BLaER1 (cell line): Measurements from ENCODE around the gene PTPRG.

Source experiments
- H3K27ac ChIP-seq: shearing (Covaris generic); formaldehyde crosslinking; 2 replicates; pipeline ENCODE4 v1.8.1; 2022
- H3K27me3 ChIP-seq: shearing (Covaris generic); formaldehyde crosslinking; 2 replicates; pipeline ENCODE4 v1.8.1; 2022
- H3K36me3 ChIP-seq: shearing (Covaris generic); formaldehyde crosslinking; 2 replicates; pipeline ENCODE4 v1.8.1; 2022
- H3K4me1 ChIP-seq: shearing (Covaris generic); formaldehyde crosslinking; 2 replicates; pipeline ENCODE4 v1.8.1; 2022
- H3K4me2 ChIP-seq: shearing (Covaris generic); formaldehyde crosslinking; 2 replicates; pipeline ENCODE4 v1.8.1; 2022
- H3K4me3 ChIP-seq: shearing (Covaris generic); formaldehyde crosslinking; 2 replicates; pipeline ENCODE4 v1.8.1; 2022
- H3K9ac ChIP-seq: shearing (Covaris generic); formaldehyde crosslinking; 2 replicates; pipeline ENCODE4 v1.8.1; 2022
- H3K9me3 ChIP-seq: shearing (Covaris generic); formaldehyde crosslinking; 2 replicates; pipeline ENCODE4 v1.8.1; 2022
- H4K20me1 ChIP-seq: shearing (Covaris generic); formaldehyde crosslinking; 2 replicates; pipeline ENCODE4 v1.8.1; 2022
- Cebpa-rat ChIP-seq: shearing (Covaris generic); IDR thresholded peaks from 2 replicates; pipeline ENCODE4 v1.8.1; 2022

The PTPRG gene

GRCh38 chr3:62201438-62202035 lies 640.2 kb downstream of the PTPRG start:
- Histone ChIP-seq H3K4me3 (no peak overlapping the region), H4K20me1 (no peaks in the 10 kb centered on the region), H3K4me1 (no peaks in the 10 kb centered on the region), H3K36me3 (peaks cover 15% of the 10 kb centered on the region; the same call in 1 of the 2 replicates), H3K27ac (no peak overlapping the region), H3K27me3 (no peaks in the 10 kb centered on the region), H3K9ac (no peak overlapping the region), H3K4me2 (no peak overlapping the region), H3K9me3 (no peaks in the 10 kb centered on the region)
- no peak for TF ChIP-seq Cebpa-rat

GRCh38 chr3:62203152-62203551 lies 641.8 kb downstream of the PTPRG start:
- no peaks in the 10 kb centered on the region for H3K27me3 ChIP-seq
- no peak overlapping the region for H3K27ac ChIP-seq
- H3K36me3 ChIP-seq = peaks cover 16% of the 10 kb centered on the region; the same call in 1 of the 2 replicates
- H4K20me1 ChIP-seq = no peaks in the 10 kb centered on the region
- TF ChIP-seq Cebpa-rat = no peak
- H3K9me3 ChIP-seq = no peaks in the 10 kb centered on the region
- H3K4me2 ChIP-seq = no peak overlapping the region
- no peaks in the 10 kb centered on the region for H3K4me1 ChIP-seq
- no peak overlapping the region for H3K4me3 ChIP-seq
- no peak overlapping the region for H3K9ac ChIP-seq

GRCh38 chr3:62203561-62203960 lies 642.2 kb downstream of the PTPRG start:
- no peak for TF ChIP-seq Cebpa-rat
- H4K20me1 ChIP-seq = no peaks in the 10 kb centered on the region
- H3K36me3 ChIP-seq = peaks cover 16% of the 10 kb centered on the region; the same call in 1 of the 2 replicates
- no peak overlapping the region for H3K27ac ChIP-seq
- H3K4me1 ChIP-seq = no peaks in the 10 kb centered on the region
- no peak overlapping the region for H3K9ac ChIP-seq
- no peaks in the 10 kb centered on the region for H3K27me3 ChIP-seq
- no peaks in the 10 kb centered on the region for H3K9me3 ChIP-seq
- no peak overlapping the region for H3K4me3 ChIP-seq
- no peak overlapping the region for H3K4me2 ChIP-seq

- no peak overlapping the region for H3K27ac ChIP-seq
- H3K27me3 ChIP-seq = no peaks in the 10 kb centered on the region
- no peak overlapping the region for H3K4me2 ChIP-seq
- H3K4me1 ChIP-seq = no peaks in the 10 kb centered on the region
- H3K4me3 ChIP-seq = no peak overlapping the region
- H4K20me1 ChIP-seq = no peaks in the 10 kb centered on the region
- TF ChIP-seq Cebpa-rat = no peak
- no peaks in the 10 kb centered on the region for H3K9me3 ChIP-seq
- no peak overlapping the region for H3K9ac ChIP-seq
- H3K36me3 ChIP-seq = peaks cover 16% of the 10 kb centered on the region; the same call in 1 of the 2 replicates
Measured at GRCh38 chr3:62207197-62207596, 645.8 kb downstream of the PTPRG start.

- Histone ChIP-seq H4K20me1 (no peaks in the 10 kb centered on the region), H3K9ac (no peak overlapping the region), H3K4me3 (no peak overlapping the region), H3K27me3 (no peaks in the 10 kb centered on the region), H3K36me3 (peaks cover 11% of the 10 kb centered on the region; the same call in 1 of the 2 replicates), H3K9me3 (no peaks in the 10 kb centered on the region), H3K4me1 (no peaks in the 10 kb centered on the region), H3K4me2 (no peak overlapping the region), H3K27ac (no peak overlapping the region)
- TF ChIP-seq Cebpa-rat = no peak
Measured at GRCh38 chr3:62208385-62208784, 647.0 kb downstream of the PTPRG start.

GRCh38 chr3:62209101-62209500 lies 647.7 kb downstream of the PTPRG start:
- H3K4me3 ChIP-seq = no peak overlapping the region
- H3K27ac ChIP-seq = no peak overlapping the region
- no peak for TF ChIP-seq Cebpa-rat
- H4K20me1 ChIP-seq = no peaks in the 10 kb centered on the region
- H3K9ac ChIP-seq = no peak overlapping the region
- no peaks in the 10 kb centered on the region for H3K4me1 ChIP-seq
- no peaks in the 10 kb centered on the region for H3K27me3 ChIP-seq
- no peak overlapping the region for H3K4me2 ChIP-seq
- no peaks in the 10 kb centered on the region for H3K9me3 ChIP-seq
- H3K36me3 ChIP-seq = 0 out of 2 replicates have a peak, but pooled peaks cover 6% of the 10 kb centered on the region

GRCh38 chr3:62210011-62210410 lies 648.6 kb downstream of the PTPRG start:
- H3K9ac ChIP-seq = no peak overlapping the region
- TF ChIP-seq Cebpa-rat = no peak

GRCh38 chr3:62211675-62212429 lies 650.5 kb downstream of the PTPRG start:
- no peaks in the 10 kb centered on the region for H3K9me3 ChIP-seq

More at GRCh38 chr3:62210011-62210410, 648.6 kb downstream of the PTPRG start:
- H3K4me3 ChIP-seq = no peak overlapping the region
- H4K20me1 ChIP-seq = no peaks in the 10 kb centered on the region
- H3K27ac ChIP-seq = no peak overlapping the region
- H3K4me1 ChIP-seq = no peaks in the 10 kb centered on the region
- H3K4me2 ChIP-seq = no peak overlapping the region
- no peaks in the 10 kb centered on the region for H3K9me3 ChIP-seq
- no peaks in the 10 kb centered on the region for H3K27me3 ChIP-seq
- 0 out of 2 replicates have a peak, but pooled peaks cover 6% of the 10 kb centered on the region for H3K36me3 ChIP-seq

GRCh38 chr3:62214850-62215249 lies 653.5 kb downstream of the PTPRG start:
- H3K36me3 ChIP-seq = peaks cover 8% of the 10 kb centered on the region; the same call in 1 of the 2 replicates
- no peaks in the 10 kb centered on the region for H3K27me3 ChIP-seq
- H3K4me2 ChIP-seq = no peak overlapping the region
- H3K27ac ChIP-seq = no peak overlapping the region
- TF ChIP-seq Cebpa-rat = no peak
- no peak overlapping the region for H3K4me3 ChIP-seq
- H3K9ac ChIP-seq = no peak overlapping the region
- no peaks in the 10 kb centered on the region for H3K4me1 ChIP-seq
- no peaks in the 10 kb centered on the region for H4K20me1 ChIP-seq
- H3K9me3 ChIP-seq = no peaks in the 10 kb centered on the region

More at GRCh38 chr3:62211675-62212429, 650.5 kb downstream of the PTPRG start:
- H3K4me3 ChIP-seq = no peak overlapping the region
- no peaks in the 10 kb centered on the region for H3K4me1 ChIP-seq
- no peak overlapping the region for H3K4me2 ChIP-seq
- no peaks in the 10 kb centered on the region for H3K36me3 ChIP-seq
- H4K20me1 ChIP-seq = no peaks in the 10 kb centered on the region
- no peak for TF ChIP-seq Cebpa-rat
- no peak overlapping the region for H3K27ac ChIP-seq
- no peaks in the 10 kb centered on the region for H3K27me3 ChIP-seq
- H3K9ac ChIP-seq = no peak overlapping the region

- no peak overlapping the region for H3K9ac ChIP-seq
- peaks cover 26% of the 10 kb centered on the region for H3K36me3 ChIP-seq
- TF ChIP-seq Cebpa-rat = no peak
- no peak overlapping the region for H3K4me3 ChIP-seq
- no peak overlapping the region for H3K4me2 ChIP-seq
- H4K20me1 ChIP-seq = no peaks in the 10 kb centered on the region
- H3K9me3 ChIP-seq = no peaks in the 10 kb centered on the region
- H3K27ac ChIP-seq = no peak overlapping the region
- no peaks in the 10 kb centered on the region for H3K4me1 ChIP-seq
- H3K27me3 ChIP-seq = no peaks in the 10 kb centered on the region
Measured at GRCh38 chr3:62220616-62221015, 659.2 kb downstream of the PTPRG start.
